Fibroblast of lung (primary cell): ENCODE measurements around the gene UCHL1. TPM values are rescaled to one million over a fixed set of nuclear protein-coding genes. Genes with fewer than 3 reads are reported as not detected.
"Not testable (repeated sequence)": the region's sequence is repeated elsewhere in the genome, so short reads cannot be mapped to it uniquely, and the experiment has no call there.

ENCODE experiments used
- DNase-seq, 2 donors: peaks; one replicate each; pipeline versions ENCODE4 v3.0.0 to v3.0.0-alpha.2; 2010; ENCODE audit warnings: low read depth in 2 of 2
- H2AFZ ChIP-seq: 2 replicates; pipeline ENCODE4 v1.5.1; 2012; ENCODE audit warnings: low read length, control low read depth, inconsistent platforms
- H3K27ac ChIP-seq: 2 replicates; pipeline ENCODE4 v1.5.1; 2011; ENCODE audit warnings: low read length, control low read depth; ENCODE audit not compliant: insufficient read depth
- H3K27me3 ChIP-seq: 2 replicates; pipeline ENCODE4 v1.5.1; 2011; ENCODE audit warnings: mild to moderate bottlenecking, low read length; ENCODE audit not compliant: control insufficient read depth, insufficient read depth
- H3K36me3 ChIP-seq: 2 replicates; pipeline ENCODE4 v1.5.1; 2011; ENCODE audit warnings: low read length; ENCODE audit not compliant: control insufficient read depth, insufficient read depth
- H3K4me1 ChIP-seq: 2 replicates; pipeline ENCODE4 v1.5.1; 2011; ENCODE audit warnings: low read length; ENCODE audit not compliant: control insufficient read depth, insufficient read depth; ENCODE audit errors: extremely low read depth
- H3K4me2 ChIP-seq: 2 replicates; pipeline ENCODE4 v1.5.1; 2011; ENCODE audit warnings: low read length, control low read depth; ENCODE audit not compliant: insufficient read depth; ENCODE audit errors: extremely low read depth
- H3K4me3 ChIP-seq, 4 experiments: fragments of 200-600 bp in 1 of 4; sonication (generic) in 1 of 4; replicated peaks in 1 of 4; 2 replicates each; pipeline ENCODE4 v1.5.1; 2011 to 2016; ENCODE audit warnings: low read length in 4 of 4, low read depth in 3 of 4, mild to moderate bottlenecking in 3 of 4, control low read depth in 2 of 4, inconsistent platforms in 1 of 4, mixed read lengths in 1 of 4; ENCODE audit not compliant: insufficient read depth in 1 of 4; ENCODE audit errors: control extremely low read depth in 1 of 4
- H3K79me2 ChIP-seq: 2 replicates; pipeline ENCODE4 v1.5.1; 2012; ENCODE audit warnings: mild to moderate bottlenecking, low read length, inconsistent platforms; ENCODE audit not compliant: control insufficient read depth, insufficient read depth
- H3K9ac ChIP-seq: 2 replicates; pipeline ENCODE4 v1.5.1; 2011; ENCODE audit warnings: mild to moderate bottlenecking, low read length, control low read depth; ENCODE audit not compliant: insufficient read depth
- H3K9me3 ChIP-seq: 2 replicates; pipeline ENCODE4 v1.5.1; 2012; ENCODE audit warnings: low read depth, low read length; ENCODE audit not compliant: control insufficient read depth, insufficient read depth
- H4K20me1 ChIP-seq: 2 replicates; pipeline ENCODE4 v1.5.1; 2011; ENCODE audit warnings: low read length; ENCODE audit not compliant: control insufficient read depth, insufficient read depth; ENCODE audit errors: extremely low read depth
- CTCF ChIP-seq, 2 donors: IDR thresholded peaks in 1 of 2; conservative IDR thresholded peaks in 1 of 2; 1 replicate in 1 of 2; 2 replicates in 1 of 2; pipeline ENCODE4 v1.5.1; 2011 to 2012; ENCODE audit warnings: low read length in 2 of 2, control low read depth in 1 of 2, inconsistent platforms in 1 of 2, low read depth in 1 of 2, mild to moderate bottlenecking in 1 of 2
- EZH2 ChIP-seq: IDR thresholded peaks from 2 replicates; pipeline ENCODE4 v1.5.1; 2012; ENCODE audit warnings: low read length, control low read depth, mild to moderate bottlenecking; ENCODE audit errors: missing control alignments
- polyA plus RNA-seq, 2 donors: library from polyadenylated mRNA; depleted of rRNA in 1 of 2; stranded (reverse) in 1 of 2; unstranded in 1 of 2; fragments of >200 nt; gene quantifications; 2 replicates each; pipeline ENCODE4 v1.2.1, GENCODE V29; 2011 to 2012; ENCODE audit warnings: missing spikeins in 1 of 2
- total RNA-seq: library from RNA; depleted of rRNA; stranded (reverse); fragments of >200 nt; gene quantifications from 2 replicates; pipeline ENCODE4 v1.2.1, GENCODE V29; 2014

UCHL1 gene
- total and polyA plus RNA-seq, 2 donors (not counting 1 experiment from before 2014, with no cell fraction given): 397 to 491 TPM

DNA sequence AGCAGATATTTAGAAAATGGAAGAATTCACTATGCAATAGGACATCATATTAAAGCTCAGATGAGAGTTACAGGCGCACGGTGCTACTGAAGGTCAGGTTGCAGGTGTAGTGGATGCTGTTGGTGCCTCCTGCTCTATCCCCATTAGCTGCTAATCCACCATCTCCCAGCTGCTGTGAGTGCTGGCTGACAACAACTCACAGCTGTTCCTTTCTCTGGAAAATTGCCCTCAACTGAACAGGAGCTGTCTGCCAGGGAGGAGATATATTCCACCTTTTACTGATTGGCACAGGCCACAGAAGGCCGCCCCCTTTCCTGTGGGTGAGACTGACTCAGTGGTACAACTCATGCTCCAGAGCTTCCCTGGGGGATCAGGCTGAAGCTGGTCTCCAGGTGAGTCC, 48.7 kb downstream of the UCHL1 start:
- H3K9me3 ChIP-seq: no peaks in the 10 kb centered on the region
- H3K79me2 ChIP-seq: no peaks in the 10 kb centered on the region
- no peak overlapping the region for H3K4me2 ChIP-seq
- peaks cover 5% of the 10 kb centered on the region for H3K27me3 ChIP-seq
- H3K27ac ChIP-seq: no peak overlapping the region
- no peaks in the 10 kb centered on the region for H3K36me3 ChIP-seq
- TF ChIP-seq EZH2 (no peak), CTCF (conservative IDR thresholded peaks at IDR 0.05 in 1 of 2, IDR thresholded peaks at IDR 0.05 in 1 of 2; ENCODE audit: low read depth in 1 of 2, low read length in 2 of 2) (no peak)
- H3K4me3 ChIP-seq: no peak overlapping the region
- H3K4me1 ChIP-seq: no peaks in the 10 kb centered on the region
- H2AFZ ChIP-seq: no peak overlapping the region
- H4K20me1 ChIP-seq: no peaks in the 10 kb centered on the region
- no peak overlapping the region for H3K9ac ChIP-seq
- DNase-seq: no peak

GRCh38 chr4:41307638-41308037, 50.9 kb downstream of the UCHL1 start:
- Histone ChIP-seq H3K4me3 (no peak overlapping the region), H3K79me2 (no peaks in the 10 kb centered on the region), H2AFZ (no peak overlapping the region), H3K4me2 (no peak overlapping the region), H3K9me3 (no peaks in the 10 kb centered on the region), H3K36me3 (no peaks in the 10 kb centered on the region), H3K4me1 (no peaks in the 10 kb centered on the region), H3K27ac (no peak overlapping the region), H4K20me1 (no peaks in the 10 kb centered on the region), H3K27me3 (peaks cover 5% of the 10 kb centered on the region), H3K9ac (no peak overlapping the region)
- TF ChIP-seq EZH2: no peak
- TF ChIP-seq CTCF (conservative IDR thresholded peaks at IDR 0.05 in 1 of 2, IDR thresholded peaks at IDR 0.05 in 1 of 2; ENCODE audit: low read depth in 1 of 2, low read length in 2 of 2): no peak
- DNase-seq: no peak

DNA sequence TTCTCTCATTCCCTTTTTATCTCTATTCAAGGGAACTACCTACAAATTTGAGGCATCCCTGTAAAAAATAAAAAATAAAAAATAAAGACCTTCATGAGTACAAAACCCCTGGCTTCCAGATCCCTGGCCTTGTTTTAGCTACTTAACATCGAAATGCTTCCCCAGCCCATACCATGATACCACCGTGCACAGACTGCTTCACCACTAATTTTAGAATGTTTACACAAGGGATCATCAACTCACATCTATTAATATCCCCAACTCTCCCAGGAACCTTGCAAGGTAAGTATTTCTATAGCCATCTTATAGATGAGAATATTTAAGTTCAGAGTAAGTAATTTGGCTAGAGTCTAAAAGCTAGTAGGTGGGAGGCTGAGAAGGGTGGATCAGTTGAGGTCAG, 51.7 kb downstream of the UCHL1 start:
- Histone ChIP-seq H2AFZ (no peak overlapping the region), H3K9ac (no peak overlapping the region), H3K27me3 (peaks cover 5% of the 10 kb centered on the region), H3K36me3 (no peaks in the 10 kb centered on the region), H4K20me1 (no peaks in the 10 kb centered on the region), H3K4me3 (no peak overlapping the region), H3K4me2 (no peak overlapping the region), H3K4me1 (no peaks in the 10 kb centered on the region), H3K27ac (no peak overlapping the region), H3K9me3 (no peaks in the 10 kb centered on the region), H3K79me2 (no peaks in the 10 kb centered on the region)
- TF ChIP-seq EZH2: no peak
- no peak for TF ChIP-seq CTCF (conservative IDR thresholded peaks at IDR 0.05 in 1 of 2, IDR thresholded peaks at IDR 0.05 in 1 of 2; ENCODE audit: low read depth in 1 of 2, low read length in 2 of 2)
- no peak for DNase-seq

GRCh38 chr4:41315426-41315825, 58.7 kb downstream of the UCHL1 start:
- H3K27me3 ChIP-seq, H3K4me2 ChIP-seq: not testable (repeated sequence)

More at GRCh38 chr4:41315426-41315825, 58.7 kb downstream of the UCHL1 start:
- H3K9me3 ChIP-seq, H2AFZ ChIP-seq, H3K27ac ChIP-seq, H3K36me3 ChIP-seq, H3K79me2 ChIP-seq, DNase-seq, H3K4me3 ChIP-seq, H3K9ac ChIP-seq, H4K20me1 ChIP-seq, H3K4me1 ChIP-seq: not testable (repeated sequence)
